K562 (cell line): ENCODE results near the gene COX11. TPM values are rescaled to one million over a fixed set of nuclear protein-coding genes. Genes with fewer than 3 reads are reported as not detected.

Experiments
- ATAC-seq: fragments of 200-7000 bp; cut with Tn5 transposase; 3 replicates; pipeline ENCODE4 v1.9.1; 2020; ENCODE audit warnings: moderate library complexity
- BruUV-seq: library from RNA; stranded (reverse); fragments of 400-500 nt; replicated peaks from 2 replicates; lab custom pipeline; 2021; lab: Mats Ljungman, UMichigan
- CTCF ChIA-PET: fragments of 300-600 bp; formaldehyde crosslinking; extraction: SDS; loops from one replicate; lab custom pipeline; 2021; ENCODE audit warnings: low intra/inter-chr PET ratio; lab: Yijun Ruan, JAX
- POLR2A ChIA-PET: fragments of 300-600, 350-650 bp; sonication (Branson Sonifier 250); formaldehyde crosslinking; extraction: SDS; loops from one replicate; lab custom pipeline; 2021; ENCODE audit warnings: antibody characterized with exemption, inconsistent platforms; lab: Yijun Ruan, JAX
- DNase-seq, 4 experiments: peaks; one replicate each; pipeline versions ENCODE4 v3.0.0 to v3.0.0-alpha.2; 2011 to 2018; ENCODE audit warnings: low spot score in 3 of 4, mixed read lengths in 3 of 4; ENCODE audit errors: extremely low read depth in 1 of 4
- FAIRE-seq: peaks from 2 replicates; lab custom pipeline; 2011; peaks lifted over from hg19 to GRCh38; lab: Jason Lieb, UNC
- H2AFZ ChIP-seq: 2 replicates; pipeline ENCODE4 v1.6.0; 2011; ENCODE audit warnings: low read depth, low read length, control low read depth, inconsistent platforms
- H3K27ac ChIP-seq: fragments of 200-600 bp; 3 replicates; pipeline ENCODE4 v1.8.0; 2011; ENCODE audit warnings: low read depth, mild to moderate bottlenecking, control low read depth, inconsistent platforms, low read length, moderate library complexity, mixed read lengths; ENCODE audit errors: extremely low read depth
- H3K27me3 ChIP-seq, 2 experiments: fragments of 300-600 bp in 1 of 2; 2 replicates in 1 of 2; 3 replicates in 1 of 2; pipeline versions ENCODE4 v1.6.0 to v1.8.0; 2011; ENCODE audit warnings: inconsistent platforms in 2 of 2, low read length in 2 of 2, mild to moderate bottlenecking in 1 of 2, mixed read lengths in 1 of 2, moderate library complexity in 1 of 2; ENCODE audit not compliant: control insufficient read depth in 2 of 2, insufficient read depth in 2 of 2
- H3K36me3 ChIP-seq: fragments of 300-600 bp; 3 replicates; pipeline ENCODE4 v1.8.0; 2011; ENCODE audit warnings: mild to moderate bottlenecking, low read length, inconsistent platforms; ENCODE audit not compliant: control insufficient read depth, insufficient read depth
- H3K4me1 ChIP-seq, 2 experiments: fragments of 200-600 bp in 1 of 2; replicated peaks in 1 of 2; 2 replicates in 1 of 2; 3 replicates in 1 of 2; pipeline versions ENCODE4 v1.5.1 to v1.8.0; 2011; ENCODE audit warnings: inconsistent platforms in 2 of 2, low read length in 2 of 2, mild to moderate bottlenecking in 1 of 2, mixed read lengths in 1 of 2, moderate library complexity in 1 of 2; ENCODE audit not compliant: control insufficient read depth in 2 of 2, insufficient read depth in 2 of 2
- H3K4me2 ChIP-seq: 2 replicates; pipeline ENCODE4 v1.6.1; 2011; ENCODE audit warnings: low read length, control low read depth, inconsistent platforms, mixed read lengths; ENCODE audit not compliant: insufficient read depth
- H3K4me3 ChIP-seq: fragments of 200-600 bp; sonication (generic), shearing (Covaris generic); 2 replicates; pipeline ENCODE4 v1.5.1; 2016; ENCODE audit warnings: control low read depth, inconsistent platforms
- H3K79me2 ChIP-seq: fragments of 200-600 bp; 3 replicates; pipeline ENCODE4 v1.8.0; 2011; ENCODE audit warnings: low read length, inconsistent platforms; ENCODE audit not compliant: control insufficient read depth, insufficient read depth
- H3K9ac ChIP-seq, 2 experiments: 2 replicates each; pipeline versions ENCODE4 v1.6.0 to v1.6.1; 2011; ENCODE audit warnings: low read depth in 2 of 2, low read length in 2 of 2, control low read depth in 1 of 2, inconsistent platforms in 1 of 2, mild to moderate bottlenecking in 1 of 2, mixed read lengths in 1 of 2; ENCODE audit not compliant: insufficient read depth in 1 of 2
- H3K9me1 ChIP-seq: one replicate; pipeline ENCODE4 v1.6.0; 2011; ENCODE audit warnings: inconsistent platforms, mild to moderate bottlenecking, low read length, moderate library complexity; ENCODE audit not compliant: control insufficient read depth, insufficient read depth
- H3K9me3 ChIP-seq: replicated peaks from 2 replicates; pipeline ENCODE4 v1.5.1; 2011; ENCODE audit warnings: low read depth, low read length, inconsistent platforms; ENCODE audit not compliant: control insufficient read depth, insufficient read depth
- H4K20me1 ChIP-seq: replicated peaks from 2 replicates; pipeline ENCODE4 v1.6.1; 2011; ENCODE audit warnings: low read length, inconsistent platforms, mixed read lengths; ENCODE audit not compliant: control insufficient read depth, insufficient read depth
- HMG20B ChIP-seq: fragments of 250-450 bp; sonication (Bioruptor Pico); IDR thresholded peaks from 2 replicates; pipeline ENCODE4 v1.5.0; 2021; ENCODE audit warnings: mild to moderate bottlenecking
- MECOM ChIP-seq: fragments of 250-450 bp; sonication (Bioruptor Pico); IDR thresholded peaks from 2 replicates; pipeline ENCODE4 v1.8.0; 2022; ENCODE audit warnings: inconsistent platforms
- MYC ChIP-seq, 2 experiments: fragments of 250-450 bp in 1 of 2; sonication (Bioruptor Pico) in 1 of 2; IDR thresholded peaks; 2 replicates each; pipeline versions ENCODE4 v1.5.1 to v1.6.1; 2012 to 2021; ENCODE audit warnings: low read depth in 2 of 2, borderline replicate concordance in 1 of 2, improper control_type of control experiment in 1 of 2, low read length in 1 of 2, mild to moderate bottlenecking in 1 of 2, moderate library complexity in 1 of 2
- RBM25 ChIP-seq: fragments of 200-400 bp; formaldehyde crosslinking; IDR thresholded peaks from 2 replicates; pipeline ENCODE4 v1.6.1; 2018; ENCODE audit warnings: low read length, low read depth, moderate library complexity; ENCODE audit not compliant: severe bottlenecking
- TCF3 ChIP-seq: sonication (generic); formaldehyde crosslinking; IDR thresholded peaks from 2 replicates; pipeline ENCODE4 v1.4.0; 2020; ENCODE audit warnings: mild to moderate bottlenecking, missing genetic modification reagents
- WGBS: fragments of 100-300 bp; shearing (Covaris generic); methylation state at CpG from one replicate; pipeline ENCODE4 v1.1.6; 2016; ENCODE audit warnings: low coverage, mixed read lengths; ENCODE audit not compliant: insufficient coverage; ENCODE audit errors: missing lambda C conversion rate; 5-methylcytosine and 5-hydroxymethylcytosine counted together
- in situ Hi-C: fragments of 300-500 bp; cut with MboI; formaldehyde crosslinking; loops from 4 replicates; pipeline ENCODE4 v1.15.0; 2018; ENCODE audit warnings: inconsistent platforms, mixed read lengths
- intact Hi-C: fragments of 100-400 bp; cut with micrococcal nuclease; formaldehyde crosslinking; loops from 2 replicates; pipeline ENCODE4 v1.14.2; 2022
- polyA plus RNA-seq, 8 experiments: library from polyadenylated mRNA; depleted of rRNA in 4 of 8; stranded (reverse) in 5 of 8; unstranded in 3 of 8; fragments of >200 nt; fragmentation: Nextera tagmentation in 2 of 8; fragmentation: Illumina TruSeq in 1 of 8; extraction: Ambion mirVana in 2 of 8; extraction: Trizol in 1 of 8; gene quantifications; 2 replicates each; pipeline versions ENCODE4 v1.2.1 to v1.2.3, GENCODE V29; 2011 to 2014; ENCODE audit warnings: inconsistent platforms in 1 of 8, missing spikeins in 1 of 8
- total RNA-seq, 7 experiments: library from RNA; depleted of rRNA in 6 of 7; stranded (reverse); fragments of >200 nt in 6 of 7; fragmentation: Illumina TruSeq in 2 of 7; extraction: Trizol in 2 of 7; gene quantifications; 2 replicates each; pipeline versions ENCODE4 v1.2.1 to v1.2.3, GENCODE V29; 2011 to 2021; ENCODE audit warnings: low replicate concordance in 1 of 7

The COX11 gene
- total and polyA plus RNA-seq, 9 of the 15 experiments (the other 6 are each of a cell fraction or from before 2014, with no cell fraction given): 18.5 to 112 (median 30.7) TPM

DNA sequence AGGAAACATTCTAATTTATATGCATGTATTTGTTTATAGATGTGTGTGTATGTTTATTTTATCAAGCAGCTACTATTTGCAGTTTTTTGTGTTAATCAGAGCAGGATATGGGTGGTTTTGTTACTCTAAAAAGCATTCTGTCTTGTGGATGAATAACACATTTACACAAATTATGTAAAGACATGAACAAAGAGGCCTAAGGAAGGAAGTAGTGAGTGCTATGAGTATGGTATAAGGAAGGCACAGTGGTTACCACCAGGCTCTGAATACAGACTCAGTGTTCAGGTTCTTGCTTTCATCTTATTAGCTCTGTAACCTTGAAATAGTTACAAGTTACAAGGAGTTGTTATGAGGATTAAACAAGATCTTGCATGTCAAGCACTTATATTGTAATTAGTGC lies 34.0 kb upstream of the COX11 start (continued):
- TF ChIP-seq HMG20B (CRISPR knock-in tag): no peak
- no peak for TF ChIP-seq TCF3 (CRISPR knock-in tag)
- no peak for TF ChIP-seq MYC (IDR thresholded peaks at IDR 0.05; ENCODE audit: low read depth, low read length)
- TF ChIP-seq MYC (CRISPR knock-in tag; IDR thresholded peaks at IDR 0.05; ENCODE audit: borderline replicate concordance, low read depth): no peak

DNA sequence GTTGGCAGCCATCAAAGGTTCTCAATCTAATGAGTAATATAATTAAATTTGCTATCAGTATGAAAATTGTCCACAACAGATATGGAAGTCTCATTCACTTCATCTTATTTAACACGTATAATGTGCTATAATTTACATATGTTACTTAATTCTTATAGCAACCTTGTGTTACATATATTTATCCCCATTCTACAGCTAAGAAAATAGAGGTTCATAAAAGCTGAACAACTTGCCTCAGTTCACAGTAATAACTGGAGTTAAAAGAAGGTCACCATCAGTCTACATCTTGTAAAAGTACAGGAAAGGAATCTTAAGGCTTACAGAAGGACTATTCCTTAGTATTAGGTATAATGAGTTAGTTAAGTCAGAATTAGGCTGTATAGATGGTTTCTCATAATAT lies 28.0 kb upstream of the COX11 start:
- ChIA-PET CTCF (no interaction called here), POLR2A (interaction anchor here (0.6 kb wide), 1 partner anchor 42 kb away, joined by 3 read pairs; no protein-coding TSS in a partner anchor)
- ATAC-seq: no peak
- no peak for DNase-seq
- Histone ChIP-seq H3K9me1 (no peaks in the 10 kb centered on the region), H3K4me2 (no peak overlapping the region), H3K36me3 (peaks cover 38% of the 10 kb centered on the region; the same call in 2 of the 3 replicates), H3K9ac (no peak overlapping the region), H3K27me3 (no peaks in the 10 kb centered on the region), H3K79me2 (no peaks in the 10 kb centered on the region), H4K20me1 (no peaks in the 10 kb centered on the region), H3K27ac (no peak overlapping the region), H3K4me1 (no peaks in the 10 kb centered on the region), H3K4me3 (no peak overlapping the region), H2AFZ (no peak overlapping the region), H3K9me3 (no peaks in the 10 kb centered on the region)
- no TSS peak for BruUV-seq
- in situ Hi-C loops: loop anchor here (10.0 kb wide), 1 partner anchor 518 kb away; the partner anchor contains the start of gene SMIM36
- WGBS: 89% methylated on average over 1 of the region's 1 CpG
- intact Hi-C loops: loop anchor here (10.0 kb wide), 1 partner anchor 178 kb away; no protein-coding TSS in a partner anchor
- TF ChIP-seq RBM25 (peak; percentile 56), MECOM (CRISPR knock-in tag) (no peak)
- no peak for FAIRE-seq
